A549 (cell line): Measurements from ENCODE around the gene PHKB. TPM values are rescaled to one million over a fixed set of nuclear protein-coding genes. Genes with fewer than 3 reads are reported as not detected.
A peak's percentile ranks its signal among the peaks of the same experiment; 100 is the strongest.

Experiments
- ATAC-seq, 2 experiments: fragments of 200-7000 bp in 1 of 2; fragments of >200 bp in 1 of 2; cut with Nextera tagmentation in 1 of 2; cut with Tn5 transposase in 1 of 2; 3 replicates each; pipeline versions ENCODE4 v1.8.0 to v1.9.1; 2018 to 2020; ENCODE audit warnings: mild to moderate bottlenecking in 1 of 2, moderate library complexity in 1 of 2
- CTCF ChIA-PET: fragments of 300-600 bp; sonication (Branson Sonifier 250); formaldehyde crosslinking; extraction: SDS; loops from one replicate; lab custom pipeline; 2021; ENCODE audit warnings: antibody characterized with exemption, inconsistent platforms; lab: Yijun Ruan, JAX
- POLR2A ChIA-PET: fragments of 350-600 bp; formaldehyde crosslinking; extraction: SDS; loops from one replicate; lab custom pipeline; 2021; ENCODE audit warnings: antibody characterized with exemption, inconsistent platforms; lab: Yijun Ruan, JAX
- DNase-seq, 2 experiments: peaks; one replicate each; pipeline versions ENCODE4 v3.0.0 to v3.0.0-alpha.2; 2011 to 2016; ENCODE audit warnings: low read depth in 1 of 2, low spot score in 1 of 2
- FAIRE-seq: peaks from 2 replicates; lab custom pipeline; 2011; peaks lifted over from hg19 to GRCh38; lab: Jason Lieb, UNC
- H3K27ac ChIP-seq, 2 experiments: fragments of >200 bp; sonication (Bioruptor Twin); formaldehyde crosslinking; 3 replicates each; pipeline ENCODE4 v1.5.1; 2016 to 2017
- H3K4me1 ChIP-seq: fragments of >200 bp; sonication (Bioruptor Twin); formaldehyde crosslinking; 3 replicates; pipeline ENCODE4 v1.6.1; 2016
- H3K4me2 ChIP-seq: fragments of >200 bp; sonication (Bioruptor Twin); formaldehyde crosslinking; 3 replicates; pipeline ENCODE4 v1.6.1; 2016
- H3K4me3 ChIP-seq: fragments of >200 bp; sonication (Bioruptor Twin); formaldehyde crosslinking; 3 replicates; pipeline ENCODE4 v1.5.1; 2016
- H3K9me3 ChIP-seq: fragments of >200 bp; sonication (Bioruptor Twin); formaldehyde crosslinking; 3 replicates; pipeline ENCODE4 v1.6.1; 2016
- ATOH8 ChIP-seq: fragments of 250-450 bp; sonication (Bioruptor Pico); IDR thresholded peaks from 2 replicates; pipeline ENCODE4 v1.5.0; 2020; ENCODE audit warnings: low read depth, mild to moderate bottlenecking, moderate library complexity
- BHLHE40 ChIP-seq: IDR thresholded peaks from 2 replicates; pipeline ENCODE4 v1.6.1; 2012; ENCODE audit warnings: low read depth, low read length, inconsistent platforms
- CBX2 ChIP-seq: fragments of 200-600 bp; sonication (generic); IDR thresholded peaks from 2 replicates; pipeline ENCODE4 v1.6.1; 2016; ENCODE audit warnings: low read depth, mild to moderate bottlenecking, borderline replicate concordance
- CBX8 ChIP-seq: fragments of 200-600 bp; sonication (generic); IDR thresholded peaks from 2 replicates; pipeline ENCODE4 v1.6.1; 2016
- CEBPB ChIP-seq, 2 experiments: fragments of >200 bp in 1 of 2; sonication (Bioruptor Twin) in 1 of 2; formaldehyde crosslinking in 1 of 2; IDR thresholded peaks; 2 replicates each; pipeline ENCODE4 v1.6.1; 2012 to 2016
- CTCF ChIP-seq: fragments of >200 bp; sonication (Bioruptor Twin); formaldehyde crosslinking; IDR thresholded peaks from 3 replicates; pipeline ENCODE4 v1.5.1; 2016
- E2F6 ChIP-seq: IDR thresholded peaks from 2 replicates; pipeline ENCODE4 v1.6.1; 2012; ENCODE audit warnings: low read depth, borderline replicate concordance
- EHMT2 ChIP-seq: fragments of 200-600 bp; sonication (generic); IDR thresholded peaks from 2 replicates; pipeline ENCODE4 v1.6.1; 2016; ENCODE audit warnings: antibody characterized with exemption, low read depth, mild to moderate bottlenecking, moderate library complexity
- ESRRA ChIP-seq: fragments of 150-350 bp; IDR thresholded peaks from 2 replicates; pipeline ENCODE4 v1.6.1; 2014; ENCODE audit warnings: mild to moderate bottlenecking, low read length, borderline replicate concordance
- FOSB ChIP-seq: fragments of 250-450 bp; sonication (Bioruptor Pico); IDR thresholded peaks from 2 replicates; pipeline ENCODE4 v1.5.0; 2020; ENCODE audit warnings: mild to moderate bottlenecking, moderate library complexity
- GATA3 ChIP-seq: IDR thresholded peaks from 2 replicates; pipeline ENCODE4 v1.6.1; 2012; ENCODE audit warnings: borderline replicate concordance
- HDAC2 ChIP-seq: fragments of 200-600 bp; sonication (generic); IDR thresholded peaks from 2 replicates; pipeline ENCODE4 v1.6.1; 2016
- HES2 ChIP-seq: fragments of >200 bp; sonication (Bioruptor Twin); formaldehyde crosslinking; IDR thresholded peaks from 2 replicates; pipeline ENCODE4 v1.6.1; 2016
- HEYL ChIP-seq: fragments of 250-450 bp; sonication (Bioruptor Pico); IDR thresholded peaks from 2 replicates; pipeline ENCODE4 v1.8.0; 2021; ENCODE audit warnings: mild to moderate bottlenecking, moderate library complexity
- HMGXB4 ChIP-seq: fragments of 250-450 bp; sonication (Bioruptor Pico); IDR thresholded peaks from 2 replicates; pipeline ENCODE4 v1.5.0; 2021; ENCODE audit warnings: mild to moderate bottlenecking, moderate library complexity, borderline replicate concordance
- HOXB13 ChIP-seq: fragments of 250-450 bp; sonication (Bioruptor Pico); IDR thresholded peaks from 2 replicates; pipeline ENCODE4 v1.5.0; 2020; ENCODE audit warnings: low read depth, mild to moderate bottlenecking, moderate library complexity
- JUNB ChIP-seq: fragments of >200 bp; sonication (Bioruptor Twin); formaldehyde crosslinking; IDR thresholded peaks from 2 replicates; pipeline ENCODE4 v1.6.1; 2016
- KDM1A ChIP-seq: fragments of 200-600 bp; sonication (generic); IDR thresholded peaks from 2 replicates; pipeline ENCODE4 v1.6.1; 2016; ENCODE audit warnings: low read depth, mild to moderate bottlenecking
- NPAS2 ChIP-seq: fragments of 250-450 bp; sonication (Bioruptor Pico); IDR thresholded peaks from 2 replicates; pipeline ENCODE4 v1.8.0; 2022; ENCODE audit warnings: mild to moderate bottlenecking, moderate library complexity, borderline replicate concordance
- PBX3 ChIP-seq: IDR thresholded peaks from 2 replicates; pipeline ENCODE4 v1.6.1; 2012
- PHF8 ChIP-seq: fragments of 200-600 bp; sonication (generic); IDR thresholded peaks from 2 replicates; pipeline ENCODE4 v1.6.1; 2016; ENCODE audit warnings: low read depth, mild to moderate bottlenecking, antibody characterized with exemption, moderate library complexity, borderline replicate concordance
- RAD21 ChIP-seq, 2 experiments: fragments of >200 bp in 1 of 2; sonication (Bioruptor Twin) in 1 of 2; formaldehyde crosslinking in 1 of 2; IDR thresholded peaks in 1 of 2; conservative IDR thresholded peaks in 1 of 2; 2 replicates in 1 of 2; 3 replicates in 1 of 2; pipeline ENCODE4 v1.6.1; 2012 to 2018; ENCODE audit warnings: inconsistent platforms in 1 of 2
- RARB ChIP-seq: fragments of 250-450 bp; sonication (Bioruptor Pico); IDR thresholded peaks from 2 replicates; pipeline ENCODE4 v1.8.0; 2021; ENCODE audit warnings: mild to moderate bottlenecking, moderate library complexity
- RCOR1 ChIP-seq: fragments of 150-350 bp; IDR thresholded peaks from 2 replicates; pipeline ENCODE4 v1.6.1; 2014; ENCODE audit warnings: antibody characterized with exemption, low read length, low read depth
- RNF2 ChIP-seq: fragments of 200-600 bp; sonication (generic); IDR thresholded peaks from 2 replicates; pipeline ENCODE4 v1.6.1; 2016; ENCODE audit warnings: low read depth, mild to moderate bottlenecking, antibody characterized with exemption, moderate library complexity, borderline replicate concordance
- SMC3 ChIP-seq: fragments of >200 bp; sonication (Bioruptor Twin); formaldehyde crosslinking; IDR thresholded peaks from 3 replicates; pipeline ENCODE4 v1.6.1; 2018; ENCODE audit warnings: inconsistent platforms
- SREBF2 ChIP-seq: fragments of 450-650 bp; IDR thresholded peaks from 2 replicates; pipeline ENCODE4 v1.6.1; 2014; ENCODE audit warnings: mild to moderate bottlenecking, moderate library complexity
- TP53 ChIP-seq: fragments of 250-450 bp; sonication (Bioruptor Pico); IDR thresholded peaks from 2 replicates; pipeline ENCODE4 v1.5.0; 2021; ENCODE audit warnings: mild to moderate bottlenecking, moderate library complexity
- ZC3H11A ChIP-seq: fragments of 450-650 bp; IDR thresholded peaks from 2 replicates; pipeline ENCODE4 v1.6.1; 2014; ENCODE audit warnings: antibody characterized with exemption, mild to moderate bottlenecking
- WGBS: methylation state at CpG from one replicate; pipeline ENCODE4 v1.1.6; 2017; ENCODE audit errors: missing lambda C conversion rate; 5-methylcytosine and 5-hydroxymethylcytosine counted together
- polyA plus RNA-seq, 4 experiments: library from polyadenylated mRNA; depleted of rRNA in 3 of 4; stranded (reverse); fragments of >200 nt; fragmentation: RNase III in 1 of 4; extraction: RNeasy Plus Mini Kit Qiagen cat#74134 plus additional on column Dnase treatment in 1 of 4; gene quantifications; 2 replicates in 3 of 4; 3 replicates in 1 of 4; pipeline ENCODE4 v1.2.3, GENCODE V29; 2011 to 2017

Gene PHKB
- polyA plus RNA-seq, 2 of the 4 experiments (the other 2 are of a cell fraction) = 33.2 to 96.8 TPM

- TF ChIP-seq HEYL = no peak
- TF ChIP-seq ESRRA = no peak
- no peak for TF ChIP-seq HMGXB4 (CRISPR knock-in tag)
- TF ChIP-seq PHF8 = no peak
- TF ChIP-seq HOXB13 (CRISPR knock-in tag) = no peak
- TF ChIP-seq FOSB (CRISPR knock-in tag) = no peak
- no peak for TF ChIP-seq ATOH8 (CRISPR knock-in tag)
- no peak for TF ChIP-seq GATA3
- no peak for TF ChIP-seq RNF2
- no peak for TF ChIP-seq TP53
- TF ChIP-seq SMC3 = no peak
- no peak for TF ChIP-seq E2F6
- TF ChIP-seq EHMT2 = no peak
- TF ChIP-seq HES2 = no peak
- no peak for TF ChIP-seq RAD21 (conservative IDR thresholded peaks at IDR 0.05 in 1 of 2, IDR thresholded peaks at IDR 0.05 in 1 of 2)
- no peak for TF ChIP-seq CEBPB (IDR thresholded peaks at IDR 0.05)
- TF ChIP-seq NPAS2 (CRISPR knock-in tag) = no peak
- no peak for TF ChIP-seq HDAC2
- TF ChIP-seq CBX2 = no peak
- ChIA-PET CTCF (no interaction called here), POLR2A (no interaction called here)
- Histone ChIP-seq H3K4me2 (no peak overlapping the region), H3K9me3 (no peaks in the 10 kb centered on the region), H3K27ac (no peak overlapping the region), H3K4me1 (peaks cover 10% of the 10 kb centered on the region; the same call in 2 of the 3 replicates), H3K4me3 (no peak overlapping the region)
- ATAC-seq (no peak), DNase-seq (no peak), FAIRE-seq (no peak)
- WGBS = 86% methylated on average over 12 of the region's 12 CpGs
Observed at GRCh38 chr16:47729701-47730100, 268.6 kb downstream of the PHKB start.

- H3K4me3 ChIP-seq = no peak overlapping the region
- DNase-seq (no peak), ATAC-seq (no peak), FAIRE-seq (no peak)
- 76% methylated on average over 2 of the region's 2 CpGs for WGBS
- no peak overlapping the region for H3K4me2 ChIP-seq
- ChIA-PET CTCF (no interaction called here), POLR2A (no interaction called here)
- H3K27ac ChIP-seq = peak overlapping the region in 1 of 2 experiments; percentile 30; a peak in 1 of 6 replicates
- peaks cover 10% of the 10 kb centered on the region; the same call in 2 of the 3 replicates for H3K4me1 ChIP-seq
- no peaks in the 10 kb centered on the region for H3K9me3 ChIP-seq
- TF ChIP-seq PBX3 = no peak
- TF ChIP-seq HEYL = no peak
- no peak for TF ChIP-seq RARB (CRISPR knock-in tag)
- TF ChIP-seq JUNB = no peak
- TF ChIP-seq ZC3H11A = no peak
- TF ChIP-seq CTCF = no peak
- TF ChIP-seq HES2 = no peak
- TF ChIP-seq KDM1A = no peak
- no peak for TF ChIP-seq RCOR1
- no peak for TF ChIP-seq EHMT2
- no peak for TF ChIP-seq PHF8
- TF ChIP-seq ESRRA = no peak
- no peak for TF ChIP-seq CBX8
- TF ChIP-seq RAD21 (conservative IDR thresholded peaks at IDR 0.05 in 1 of 2, IDR thresholded peaks at IDR 0.05 in 1 of 2) = no peak
- no peak for TF ChIP-seq SREBF2
- no peak for TF ChIP-seq NPAS2 (CRISPR knock-in tag)
- TF ChIP-seq BHLHE40 = no peak
- TF ChIP-seq, all 56 proteins: peak for 0
Observed at GRCh38 chr16:47731252-47731651, 270.1 kb downstream of the PHKB start.
